SH-SY5Y (cell line): ENCODE measurements around the gene NEO1.

Experiments
- GATA2 ChIP-seq: IDR thresholded peaks from 2 replicates; pipeline ENCODE4 v1.6.1; 2011; ENCODE audit warnings: mild to moderate bottlenecking, low read depth, low read length
- GATA3 ChIP-seq: IDR thresholded peaks from 2 replicates; pipeline ENCODE4 v1.6.1; 2011; ENCODE audit warnings: low read depth, mild to moderate bottlenecking, low read length, moderate library complexity

DNA sequence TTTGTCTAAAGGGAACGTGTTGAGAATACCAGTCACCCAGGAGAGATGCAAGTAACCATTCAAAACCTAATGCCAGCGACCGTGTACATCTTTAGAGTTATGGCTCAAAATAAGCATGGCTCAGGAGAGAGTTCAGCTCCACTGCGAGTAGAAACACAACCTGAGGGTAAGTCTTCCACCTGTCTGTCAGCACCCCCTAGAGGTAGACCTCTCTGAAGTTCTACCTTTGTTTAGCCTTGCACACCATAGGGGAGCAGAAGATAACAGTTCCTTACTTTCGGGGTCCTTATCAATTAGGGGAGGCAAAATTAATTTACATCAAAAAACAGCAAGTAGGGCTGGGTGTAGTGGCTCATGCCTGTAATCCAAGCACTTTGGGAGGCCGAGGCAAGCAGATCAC, 192.1 kb downstream of the NEO1 start:
- TF ChIP-seq GATA2 (no peak), GATA3 (no peak)
